H1 (cell line): Measurements from ENCODE around the gene ZFHX2.

ENCODE experiments used
- BCL11A ChIP-seq, 2 experiments: IDR thresholded peaks; one replicate each; pipeline ENCODE4 v1.6.1; 2011; ENCODE audit warnings: low read depth in 2 of 2, low read length in 2 of 2, mild to moderate bottlenecking in 2 of 2
- EP300 ChIP-seq, 2 experiments: IDR thresholded peaks; 1 replicate in 1 of 2; 2 replicates in 1 of 2; pipeline ENCODE4 v1.6.1; 2011 to 2012; ENCODE audit warnings: low read depth in 2 of 2, low read length in 2 of 2, mild to moderate bottlenecking in 2 of 2, borderline replicate concordance in 1 of 2, inconsistent platforms in 1 of 2, moderate library complexity in 1 of 2
- JUND ChIP-seq: IDR thresholded peaks from 2 replicates; pipeline ENCODE4 v1.6.1; 2011; ENCODE audit warnings: mild to moderate bottlenecking, improper control_type of control experiment, low read length
- KDM1A ChIP-seq: fragments of 200-600, 300-600 bp; sonication (generic); IDR thresholded peaks from 2 replicates; pipeline ENCODE4 v1.7.1; 2016; ENCODE audit warnings: mild to moderate bottlenecking, low read length, borderline replicate concordance
- PHF8 ChIP-seq: fragments of 200-600 bp; sonication (generic); conservative IDR thresholded peaks from 2 replicates; pipeline ENCODE4 v1.7.1; 2012; ENCODE audit warnings: low read depth, mild to moderate bottlenecking, inconsistent platforms, low read length, moderate library complexity
- POLR2A ChIP-seq, 2 experiments: IDR thresholded peaks; 1 replicate in 1 of 2; 2 replicates in 1 of 2; pipeline ENCODE4 v1.6.1; 2011; ENCODE audit warnings: low read depth in 2 of 2, low read length in 2 of 2, mild to moderate bottlenecking in 2 of 2; ENCODE audit errors: control extremely low read depth in 1 of 2
- POLR2AphosphoS5 ChIP-seq: IDR thresholded peaks from 2 replicates; pipeline ENCODE4 v1.6.1; 2011; ENCODE audit warnings: low read depth, low read length
- RBBP5 ChIP-seq: IDR thresholded peaks from 2 replicates; pipeline ENCODE4 v1.7.1; 2012; ENCODE audit warnings: low read depth, mild to moderate bottlenecking, inconsistent platforms, low read length, moderate library complexity, borderline replicate concordance
- SIRT6 ChIP-seq: IDR thresholded peaks from one replicate; pipeline ENCODE4 v1.7.1; 2012; ENCODE audit warnings: low read length, inconsistent platforms
- SP1 ChIP-seq: IDR thresholded peaks from 2 replicates; pipeline ENCODE4 v1.6.1; 2011; ENCODE audit warnings: low read depth, low read length
- TEAD4 ChIP-seq: IDR thresholded peaks from 2 replicates; pipeline ENCODE4 v1.6.1; 2012; ENCODE audit warnings: low read depth, low read length, inconsistent platforms, mixed read lengths
- TF ChIP-seq, protein P1 (sequence below): IDR thresholded peaks from 2 replicates; pipeline ENCODE4 v1.6.1; 2012; ENCODE audit warnings: inconsistent platforms
- TF ChIP-seq, protein P2 (sequence below), 3 experiments: IDR thresholded peaks; 1 replicate in 2 of 3; 2 replicates in 1 of 3; pipeline versions ENCODE4 v1.5.1 to v1.6.1; 2011; ENCODE audit warnings: low read length in 3 of 3, mild to moderate bottlenecking in 3 of 3, inconsistent platforms in 2 of 3, low read depth in 1 of 3, moderate library complexity in 1 of 3; ENCODE audit not compliant: insufficient read depth in 1 of 3; ENCODE audit errors: control extremely low read depth in 1 of 3
- TF ChIP-seq, protein P3 (sequence below): IDR thresholded peaks from 2 replicates; pipeline ENCODE4 v1.6.1; 2011; ENCODE audit warnings: low read length, improper control_type of control experiment

DNA sequence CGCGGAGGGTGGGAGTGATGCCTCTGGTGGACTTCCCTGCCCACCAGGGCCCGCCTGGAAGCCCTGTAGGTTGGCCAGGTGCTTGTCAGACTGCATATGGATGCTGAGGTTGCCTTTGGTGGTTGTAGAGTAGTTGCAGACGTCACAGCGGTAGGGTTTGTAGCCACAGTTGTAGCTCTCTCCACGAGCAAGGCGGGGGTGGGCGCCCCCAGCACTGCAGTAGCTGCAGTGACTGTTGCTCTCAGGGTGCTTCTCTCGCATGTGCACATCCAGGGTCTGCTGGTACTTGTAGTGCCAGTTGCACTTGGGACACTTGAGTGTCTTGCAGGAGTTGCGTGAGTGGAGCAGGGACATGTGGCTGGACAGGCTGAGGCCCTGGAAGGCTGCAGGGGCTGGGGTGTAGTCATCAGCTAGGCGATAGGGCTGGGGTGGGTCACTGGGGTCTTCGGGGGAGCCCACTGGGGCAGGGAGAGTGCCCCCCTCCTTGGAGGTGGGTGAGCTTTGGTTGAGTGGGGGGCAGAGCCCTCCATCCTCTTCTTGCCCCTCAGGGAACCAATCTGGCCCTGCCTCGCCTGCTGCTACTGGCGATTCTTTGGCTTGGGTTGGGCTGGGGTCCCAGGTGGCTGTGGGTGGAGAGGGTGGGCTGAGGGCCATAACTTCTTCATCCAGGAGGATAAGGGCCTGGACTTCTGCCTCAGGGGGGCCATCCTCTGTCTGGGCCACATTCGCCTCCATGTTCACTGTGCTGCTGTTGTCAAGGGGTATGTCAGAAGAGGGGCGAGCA is 17.7 kb downstream of the ZFHX2 start:
- TF ChIP-seq, protein P1, sequence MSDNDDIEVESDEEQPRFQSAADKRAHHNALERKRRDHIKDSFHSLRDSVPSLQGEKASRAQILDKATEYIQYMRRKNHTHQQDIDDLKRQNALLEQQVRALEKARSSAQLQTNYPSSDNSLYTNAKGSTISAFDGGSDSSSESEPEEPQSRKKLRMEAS, result no peak
- TF ChIP-seq BCL11A (IDR thresholded peaks at IDR 0.05; ENCODE audit: low read depth in 2 of 2, low read length in 2 of 2) (no peak), SP1 (no peak), JUND (no peak), RBBP5 (no peak), PHF8 (no peak), KDM1A (no peak), POLR2A (IDR thresholded peaks at IDR 0.05; ENCODE audit: control extremely low read depth in 1 of 2, low read depth in 2 of 2, low read length in 2 of 2) (no peak), EP300 (IDR thresholded peaks at IDR 0.05; ENCODE audit: borderline replicate concordance in 1 of 2, low read depth in 2 of 2, low read length in 2 of 2) (no peak), SIRT6 (no peak), POLR2AphosphoS5 (no peak), TEAD4 (no peak)
- TF ChIP-seq, protein P2, sequence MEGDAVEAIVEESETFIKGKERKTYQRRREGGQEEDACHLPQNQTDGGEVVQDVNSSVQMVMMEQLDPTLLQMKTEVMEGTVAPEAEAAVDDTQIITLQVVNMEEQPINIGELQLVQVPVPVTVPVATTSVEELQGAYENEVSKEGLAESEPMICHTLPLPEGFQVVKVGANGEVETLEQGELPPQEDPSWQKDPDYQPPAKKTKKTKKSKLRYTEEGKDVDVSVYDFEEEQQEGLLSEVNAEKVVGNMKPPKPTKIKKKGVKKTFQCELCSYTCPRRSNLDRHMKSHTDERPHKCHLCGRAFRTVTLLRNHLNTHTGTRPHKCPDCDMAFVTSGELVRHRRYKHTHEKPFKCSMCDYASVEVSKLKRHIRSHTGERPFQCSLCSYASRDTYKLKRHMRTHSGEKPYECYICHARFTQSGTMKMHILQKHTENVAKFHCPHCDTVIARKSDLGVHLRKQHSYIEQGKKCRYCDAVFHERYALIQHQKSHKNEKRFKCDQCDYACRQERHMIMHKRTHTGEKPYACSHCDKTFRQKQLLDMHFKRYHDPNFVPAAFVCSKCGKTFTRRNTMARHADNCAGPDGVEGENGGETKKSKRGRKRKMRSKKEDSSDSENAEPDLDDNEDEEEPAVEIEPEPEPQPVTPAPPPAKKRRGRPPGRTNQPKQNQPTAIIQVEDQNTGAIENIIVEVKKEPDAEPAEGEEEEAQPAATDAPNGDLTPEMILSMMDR (IDR thresholded peaks at IDR 0.05; ENCODE audit: control extremely low read depth in 1 of 3, insufficient read depth in 1 of 3, low read depth in 1 of 3, low read length in 3 of 3), result no peak
- TF ChIP-seq, protein P3, sequence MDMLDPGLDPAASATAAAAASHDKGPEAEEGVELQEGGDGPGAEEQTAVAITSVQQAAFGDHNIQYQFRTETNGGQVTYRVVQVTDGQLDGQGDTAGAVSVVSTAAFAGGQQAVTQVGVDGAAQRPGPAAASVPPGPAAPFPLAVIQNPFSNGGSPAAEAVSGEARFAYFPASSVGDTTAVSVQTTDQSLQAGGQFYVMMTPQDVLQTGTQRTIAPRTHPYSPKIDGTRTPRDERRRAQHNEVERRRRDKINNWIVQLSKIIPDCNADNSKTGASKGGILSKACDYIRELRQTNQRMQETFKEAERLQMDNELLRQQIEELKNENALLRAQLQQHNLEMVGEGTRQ, result no peak
